T-helper 2 cell (primary cell): ENCODE measurements around the gene SLC1A7.

Source experiments
- DNase-seq, 5 experiments: peaks; one replicate each; pipeline versions ENCODE4 v3.0.0 to v3.0.0-alpha.2; 2012 to 2022

SLC1A7 gene

GRCh38 chr1:53132176-53132575 lies 10.3 kb downstream of the SLC1A7 start:
- no peak for DNase-seq

GRCh38 chr1:53131590-53131938 lies 10.9 kb downstream of the SLC1A7 start:
- no peak for DNase-seq

- DNase-seq, result no peak
These were observed 11.4 kb downstream of the SLC1A7 start for GRCh38 chr1:53130878-53131589.

- no peak for DNase-seq
These were observed 11.9 kb downstream of the SLC1A7 start for GRCh38 chr1:53130598-53130877.

GRCh38 chr1:53129891-53130597 lies 12.4 kb downstream of the SLC1A7 start:
- no peak for DNase-seq

- DNase-seq, result no peak
These were observed 14.0 kb downstream of the SLC1A7 start for GRCh38 chr1:53128401-53128800.

GRCh38 chr1:53127546-53127945 lies 14.9 kb downstream of the SLC1A7 start:
- DNase-seq, result peak in 2 of 5 experiments; percentile 24 to 54

GRCh38 chr1:53126495-53126894 lies 15.9 kb downstream of the SLC1A7 start:
- no peak for DNase-seq

- no peak for DNase-seq
These were observed 16.6 kb downstream of the SLC1A7 start for GRCh38 chr1:53125623-53126360.

GRCh38 chr1:53125122-53125521 lies 17.3 kb downstream of the SLC1A7 start:
- DNase-seq, result no peak

GRCh38 chr1:53123453-53124140 lies 18.8 kb downstream of the SLC1A7 start:
- DNase-seq, result no peak

- DNase-seq, result no peak
These were observed 19.5 kb downstream of the SLC1A7 start for GRCh38 chr1:53122961-53123413.

- DNase-seq, result no peak
These were observed 20.1 kb downstream of the SLC1A7 start for GRCh38 chr1:53122201-53122885.

GRCh38 chr1:53121319-53122172 lies 20.9 kb downstream of the SLC1A7 start:
- DNase-seq, result no peak

GRCh38 chr1:53120659-53121058 lies 21.8 kb downstream of the SLC1A7 start:
- DNase-seq, result no peak

GRCh38 chr1:53117836-53118235 lies 24.6 kb downstream of the SLC1A7 start:
- no peak for DNase-seq

GRCh38 chr1:53116933-53117600 lies 25.4 kb downstream of the SLC1A7 start:
- no peak for DNase-seq

- DNase-seq, result no peak
These were observed 26.1 kb downstream of the SLC1A7 start for GRCh38 chr1:53116307-53116810.

- DNase-seq, result no peak
These were observed 26.8 kb downstream of the SLC1A7 start for GRCh38 chr1:53115403-53116306.
